Pancreas (tissue), 10 donors: Measurements from ENCODE around the gene CNTN5. TPM values are rescaled to one million over a fixed set of nuclear protein-coding genes. Genes with fewer than 3 reads are reported as not detected.

Experiments used
- ATAC-seq, 4 donors: fragments of 200-7000 bp; cut with Tn5 transposase; one replicate each; pipeline versions ENCODE4 v1.8.0 to v1.9.1; 2020; ENCODE audit warnings: mild to moderate bottlenecking in 4 of 4, moderate library complexity in 4 of 4
- DNase-seq, 6 donors: peaks; one replicate each; pipeline ENCODE4 v3.0.0-alpha.2; 2020
- FAIRE-seq: peaks from 2 replicates; lab custom pipeline; 2012; peaks lifted over from hg19 to GRCh38; lab: Jason Lieb, UNC
- H3K27ac ChIP-seq, 4 donors: fragments of 200-600 bp; sonication (generic); 1 replicate in 3 of 4; 2 replicates in 1 of 4; pipeline versions ENCODE4 v1.5.0 to v1.8.0; 2020
- H3K27me3 ChIP-seq, 4 donors: fragments of 200-600 bp; one replicate each; pipeline ENCODE4 v1.8.0; 2021
- H3K36me3 ChIP-seq, 3 donors: fragments of 200-600 bp; sonication (generic) in 1 of 3; one replicate each; pipeline versions ENCODE4 v1.5.0 to v1.8.0; 2020 to 2021
- H3K4me1 ChIP-seq, 3 donors: fragments of 200-600 bp; one replicate each; pipeline ENCODE4 v1.8.0; 2021
- H3K4me3 ChIP-seq, 4 donors: fragments of 200-600 bp; sonication (generic) in 2 of 4; one replicate each; pipeline versions ENCODE4 v1.5.0 to v1.8.0; 2020 to 2021
- H3K9me3 ChIP-seq, 4 donors: fragments of 200-600 bp; one replicate each; pipeline ENCODE4 v1.8.0; 2021
- WGBS, 2 donors: extraction: QIAGEN DNeasy Blood & Tissue Kit; methylation state at CpG; one replicate each; pipeline ENCODE4 v1.1.7; 2013; 5-methylcytosine and 5-hydroxymethylcytosine counted together
- intact Hi-C, 3 donors: fragments of 100-400 bp; cut with DNase I; formaldehyde crosslinking; loops; one replicate each; pipeline versions ENCODE4 v1.11.1 to v1.14.2; 2022
- polyA plus RNA-seq, 2 donors: library from polyadenylated mRNA; stranded (reverse); fragments of 200-250 nt; gene quantifications; one replicate each; pipeline ENCODE4 v1.2.3, GENCODE V29; 2013
- total RNA-seq, 6 donors: library from RNA; stranded (reverse); fragmentation: NEBNext Ultra II Directional in 4 of 6; extraction: Animal tissue kit (Norgen Biotek cat#: 25700) in 4 of 6; gene quantifications; one replicate each; pipeline versions ENCODE4 v1.2.1 to v1.2.4, GENCODE V29; 2021 to 2023
- TF ChIP-seq, protein P1 (sequence below), 4 donors: fragments of 200-600 bp; sonication (generic) in 3 of 4; IDR thresholded peaks; one replicate each; pipeline versions ENCODE4 v1.5.0 to v1.8.0; 2021; ENCODE audit warnings: antibody characterized with exemption in 4 of 4
- donor health status: healthy with polysubstance abuse.
- donor health status: DM: no; HTN: no; CAD: no; lungs with moderate emphysema.
- donor health status: DM: no; HTN: no; CAD: no.
- donor health status: control.
- donor health status: control.
- donor health status: Bipolar disorder and iron deficiency.
- donor health status: DM: yes; HTN: yes; CAD: no.
- donor health status: DM: no; HTN: no; CAD: no.
- donor health status: DM: no; HTN: no; CAD: no.
- donor health status: DM: yes; HTN: yes; CAD: no.

The CNTN5 gene
- total and polyA plus RNA-seq, 8 donors, result 0.11 to 1.2 (median 0.58) TPM

DNA sequence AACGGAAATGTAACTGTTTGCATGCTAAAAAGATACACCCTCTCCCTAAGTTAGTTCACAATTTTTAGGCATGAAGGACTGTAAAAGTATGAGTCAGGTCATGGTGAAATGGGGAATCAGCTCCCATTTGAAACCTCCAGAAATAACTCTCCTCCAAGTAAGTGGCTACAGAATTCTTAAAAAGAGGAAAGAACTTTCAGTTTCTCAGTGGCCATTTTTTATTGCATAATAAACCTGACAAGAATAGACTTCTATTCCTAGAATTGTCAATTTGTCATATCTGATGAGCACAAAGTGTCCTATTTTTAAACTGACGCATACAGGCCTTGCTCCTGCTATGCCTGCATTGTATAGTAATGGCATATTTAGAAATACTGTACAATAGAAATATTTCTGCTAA, 612.2 kb downstream of the CNTN5 start:
- DNase-seq (no peak), FAIRE-seq (no peak), ATAC-seq (no peak)
- 74 to 76% methylated on average over 2 of the region's 2 CpGs for WGBS, 2 donors
- intact Hi-C loops, result no loop called here
- TF ChIP-seq, protein P1, sequence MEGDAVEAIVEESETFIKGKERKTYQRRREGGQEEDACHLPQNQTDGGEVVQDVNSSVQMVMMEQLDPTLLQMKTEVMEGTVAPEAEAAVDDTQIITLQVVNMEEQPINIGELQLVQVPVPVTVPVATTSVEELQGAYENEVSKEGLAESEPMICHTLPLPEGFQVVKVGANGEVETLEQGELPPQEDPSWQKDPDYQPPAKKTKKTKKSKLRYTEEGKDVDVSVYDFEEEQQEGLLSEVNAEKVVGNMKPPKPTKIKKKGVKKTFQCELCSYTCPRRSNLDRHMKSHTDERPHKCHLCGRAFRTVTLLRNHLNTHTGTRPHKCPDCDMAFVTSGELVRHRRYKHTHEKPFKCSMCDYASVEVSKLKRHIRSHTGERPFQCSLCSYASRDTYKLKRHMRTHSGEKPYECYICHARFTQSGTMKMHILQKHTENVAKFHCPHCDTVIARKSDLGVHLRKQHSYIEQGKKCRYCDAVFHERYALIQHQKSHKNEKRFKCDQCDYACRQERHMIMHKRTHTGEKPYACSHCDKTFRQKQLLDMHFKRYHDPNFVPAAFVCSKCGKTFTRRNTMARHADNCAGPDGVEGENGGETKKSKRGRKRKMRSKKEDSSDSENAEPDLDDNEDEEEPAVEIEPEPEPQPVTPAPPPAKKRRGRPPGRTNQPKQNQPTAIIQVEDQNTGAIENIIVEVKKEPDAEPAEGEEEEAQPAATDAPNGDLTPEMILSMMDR (IDR thresholded peaks at IDR 0.05), result no peak
- no peaks in the 10 kb centered on the region for H3K9me3 ChIP-seq
- H3K4me1 ChIP-seq, result no peaks in the 10 kb centered on the region
- no peaks in the 10 kb centered on the region for H3K36me3 ChIP-seq
- no peak overlapping the region for H3K27ac ChIP-seq
- no peak overlapping the region for H3K4me3 ChIP-seq
- no peaks in the 10 kb centered on the region for H3K27me3 ChIP-seq

DNA sequence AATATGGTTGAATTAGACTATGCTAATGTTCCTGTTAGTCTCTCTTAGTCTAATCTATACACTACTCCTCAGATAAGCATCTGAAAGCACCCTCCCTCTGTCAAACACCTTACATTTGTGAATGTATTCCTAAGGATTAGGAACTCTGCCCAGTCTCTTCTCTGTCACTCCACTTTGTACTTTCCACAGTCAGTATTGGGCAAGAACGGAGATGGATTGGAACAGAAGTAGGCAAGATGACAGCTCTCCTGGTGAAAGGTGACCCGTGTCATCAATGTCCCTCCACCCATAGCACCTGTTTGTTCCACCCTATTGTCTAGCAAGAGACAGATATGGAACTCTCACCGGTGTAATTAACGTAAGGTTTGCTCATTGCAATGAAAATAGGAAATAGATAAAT, 613.8 kb downstream of the CNTN5 start:
- WGBS, 2 donors, result 58 to 68% methylated on average over 4 of the region's 4 CpGs
- FAIRE-seq, result no peak
- intact Hi-C loops, result no loop called here

DNA sequence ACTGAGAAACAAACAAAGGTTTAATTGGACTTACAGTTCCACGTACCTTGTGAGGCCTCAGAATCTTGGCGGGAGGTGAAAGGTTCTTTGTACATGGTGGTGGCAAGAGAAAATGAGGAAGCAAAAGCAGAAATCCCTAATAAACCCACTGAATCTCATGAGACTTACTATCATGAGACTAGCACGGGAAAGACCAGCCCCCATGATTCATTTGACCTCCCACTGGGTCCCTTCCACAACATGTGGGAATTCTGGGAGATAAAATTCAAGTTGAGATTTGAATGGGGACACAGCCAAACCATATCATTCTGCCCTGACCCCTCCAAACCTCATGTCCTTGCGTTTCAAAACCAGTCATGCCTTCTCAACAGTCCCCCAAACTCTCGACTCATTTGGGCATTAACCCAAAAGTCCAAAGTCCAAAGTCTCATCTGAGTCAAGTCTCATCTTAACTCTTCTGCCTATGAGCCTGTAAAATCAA, 617.4 kb downstream of the CNTN5 start:
- Histone ChIP-seq H3K9me3 (no peaks in the 10 kb centered on the region), H3K4me3 (no peak overlapping the region), H3K27me3 (no peaks in the 10 kb centered on the region), H3K27ac (no peak overlapping the region), H3K4me1 (no peaks in the 10 kb centered on the region), H3K36me3 (no peaks in the 10 kb centered on the region)
- DNase-seq (no peak), FAIRE-seq (no peak), ATAC-seq (no peak)
- WGBS, 2 donors, result 39 to 63% methylated on average over 5 of the region's 5 CpGs
- TF ChIP-seq, protein P1 (IDR thresholded peaks at IDR 0.05), result no peak
- intact Hi-C loops, result no loop called here

More for the DNA sequence above, 613.8 kb downstream of the CNTN5 start:
- H3K4me3 ChIP-seq, result no peak overlapping the region
- H3K27ac ChIP-seq, result no peak overlapping the region
- no peaks in the 10 kb centered on the region for H3K4me1 ChIP-seq
- H3K27me3 ChIP-seq, result no peaks in the 10 kb centered on the region
- TF ChIP-seq, protein P1 (IDR thresholded peaks at IDR 0.05), result no peak
- H3K36me3 ChIP-seq, result no peaks in the 10 kb centered on the region
- no peak for DNase-seq
- ATAC-seq, result no peak
- no peaks in the 10 kb centered on the region for H3K9me3 ChIP-seq

DNA sequence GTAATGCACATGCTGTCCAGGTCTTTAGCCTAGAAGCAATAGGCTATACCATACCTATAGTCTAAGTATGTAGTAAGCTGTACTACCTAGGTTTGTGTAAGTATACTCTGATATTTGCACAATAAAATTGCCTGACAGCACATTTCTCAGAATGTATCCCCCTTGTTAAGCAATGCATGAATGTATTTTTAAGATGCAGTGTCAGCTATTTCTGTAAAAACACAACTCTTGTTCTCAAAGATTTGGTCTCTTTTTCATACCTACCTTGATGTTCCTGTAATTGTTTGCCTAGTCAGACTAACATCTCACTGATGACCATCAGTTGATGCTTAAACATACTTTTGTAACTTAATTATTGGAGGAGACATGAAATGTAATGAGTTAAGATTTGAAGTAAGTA, 619.9 kb downstream of the CNTN5 start:
- no peak overlapping the region for H3K27ac ChIP-seq
- DNase-seq (no peak), FAIRE-seq (no peak), ATAC-seq (no peak)
- no peaks in the 10 kb centered on the region for H3K4me1 ChIP-seq
- TF ChIP-seq, protein P1 (IDR thresholded peaks at IDR 0.05), result no peak
- no peak overlapping the region for H3K4me3 ChIP-seq
- no peaks in the 10 kb centered on the region for H3K36me3 ChIP-seq
- no peaks in the 10 kb centered on the region for H3K9me3 ChIP-seq
- no peaks in the 10 kb centered on the region for H3K27me3 ChIP-seq
- intact Hi-C loops, result no loop called here

DNA sequence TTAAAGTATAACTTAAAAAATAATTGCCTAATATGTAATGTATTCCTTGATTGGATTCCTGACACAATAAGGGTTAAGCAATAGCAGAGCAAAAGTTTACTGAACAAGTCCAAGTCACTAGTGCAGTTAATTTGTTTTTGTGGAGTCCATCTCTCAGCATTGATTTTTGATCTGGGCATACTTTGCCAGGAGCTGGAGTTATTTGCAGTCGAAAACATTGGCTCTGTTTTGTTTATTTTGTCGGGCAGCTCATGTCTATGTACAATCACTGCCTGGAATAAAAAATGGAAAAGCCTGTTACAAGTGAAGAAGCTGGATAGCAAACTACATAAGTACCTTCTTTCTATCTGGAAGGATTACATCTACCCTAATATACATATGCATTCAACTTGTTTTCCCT, 625.2 kb downstream of the CNTN5 start:
- H3K9me3 ChIP-seq, result no peaks in the 10 kb centered on the region
- 9 to 12% methylated on average over 2 of the region's 2 CpGs for WGBS, 2 donors
- FAIRE-seq, result no peak
- no peak overlapping the region for H3K4me3 ChIP-seq
- ATAC-seq, result peak in 3 of 4 donors; percentile 49 to 75 (median 50)
- no peaks in the 10 kb centered on the region for H3K27me3 ChIP-seq
- H3K27ac ChIP-seq, result no peak overlapping the region
- intact Hi-C loops, result no loop called here
- H3K36me3 ChIP-seq, result no peaks in the 10 kb centered on the region
- TF ChIP-seq, protein P1 (IDR thresholded peaks at IDR 0.05), result no peak
- no peak for DNase-seq
- no peaks in the 10 kb centered on the region for H3K4me1 ChIP-seq
